H9 (cell line): ENCODE measurements around the gene STKLD1. TPM values are rescaled to one million over a fixed set of nuclear protein-coding genes. Genes with fewer than 3 reads are reported as not detected.
A peak's percentile ranks its signal among the peaks of the same experiment; 100 is the strongest.

Experiments
- DNase-seq: peaks from one replicate; pipeline ENCODE4 v3.0.0-alpha.2; 2017
- H2AFZ ChIP-seq: one replicate; pipeline ENCODE4 v1.6.1; 2013; ENCODE audit warnings: mild to moderate bottlenecking, low read length, control low read depth, moderate library complexity
- H2AK5ac ChIP-seq: 2 replicates; pipeline ENCODE4 v1.6.1; 2013; ENCODE audit warnings: low read length, control low read depth, mixed read lengths; ENCODE audit not compliant: insufficient read length
- H2BK120ac ChIP-seq: one replicate; pipeline ENCODE4 v1.6.1; 2013; ENCODE audit warnings: low read depth, mild to moderate bottlenecking, low read length, control low read depth, inconsistent platforms; ENCODE audit not compliant: poor library complexity, severe bottlenecking
- H2BK12ac ChIP-seq: 2 replicates; pipeline ENCODE4 v1.6.1; 2013; ENCODE audit warnings: low read length, control low read depth, mixed read lengths, low read depth; ENCODE audit not compliant: insufficient read length
- H2BK15ac ChIP-seq: 2 replicates; pipeline ENCODE4 v1.6.1; 2013; ENCODE audit warnings: low read depth, low read length, control low read depth
- H2BK20ac ChIP-seq: one replicate; pipeline ENCODE4 v1.6.1; 2013; ENCODE audit warnings: low read depth, mild to moderate bottlenecking, low read length, control low read depth, inconsistent platforms; ENCODE audit not compliant: poor library complexity, severe bottlenecking
- H2BK5ac ChIP-seq: 2 replicates; pipeline ENCODE4 v1.6.1; 2013; ENCODE audit warnings: low read length, control low read depth, mixed read lengths; ENCODE audit not compliant: insufficient read length
- H3K14ac ChIP-seq: 2 replicates; pipeline ENCODE4 v1.6.1; 2013; ENCODE audit warnings: low read length, control low read depth; ENCODE audit not compliant: insufficient read depth
- H3K18ac ChIP-seq: 2 replicates; pipeline ENCODE4 v1.6.1; 2013; ENCODE audit warnings: low read depth, mild to moderate bottlenecking, mixed read lengths, low read length, control low read depth; ENCODE audit not compliant: insufficient read length
- H3K23ac ChIP-seq: 2 replicates; pipeline ENCODE4 v1.6.1; 2013; ENCODE audit warnings: low read length, control low read depth, mixed read lengths, low read depth; ENCODE audit not compliant: insufficient read length
- H3K23me2 ChIP-seq: 2 replicates; pipeline ENCODE4 v1.6.1; 2013; ENCODE audit warnings: low read depth, mild to moderate bottlenecking, mixed read lengths, low read length, control low read depth; ENCODE audit not compliant: insufficient read length, poor library complexity, severe bottlenecking
- H3K27ac ChIP-seq: 2 replicates; pipeline ENCODE4 v1.5.1; 2013; ENCODE audit warnings: low read length, control low read depth, mixed read lengths, low read depth; ENCODE audit not compliant: insufficient read length
- H3K27me3 ChIP-seq: 2 replicates; pipeline ENCODE4 v1.6.1; 2013; ENCODE audit warnings: low read length, control low read depth, inconsistent platforms; ENCODE audit not compliant: insufficient read depth
- H3K4ac ChIP-seq: 2 replicates; pipeline ENCODE4 v1.6.1; 2013; ENCODE audit warnings: low read depth, mild to moderate bottlenecking, control low read depth, inconsistent platforms, low read length, moderate library complexity
- H3K4me1 ChIP-seq: 2 replicates; pipeline ENCODE4 v1.6.1; 2013; ENCODE audit warnings: low read length, control low read depth, inconsistent platforms; ENCODE audit not compliant: insufficient read depth
- H3K4me2 ChIP-seq: 2 replicates; pipeline ENCODE4 v1.6.1; 2013; ENCODE audit warnings: low read length, control low read depth, mixed read lengths; ENCODE audit not compliant: insufficient read length, insufficient read depth
- H3K56ac ChIP-seq: 2 replicates; pipeline ENCODE4 v1.6.1; 2013; ENCODE audit warnings: low read depth, mild to moderate bottlenecking, mixed read lengths, low read length, control low read depth; ENCODE audit not compliant: insufficient read length
- H3K79me1 ChIP-seq: 2 replicates; pipeline ENCODE4 v1.6.1; 2013; ENCODE audit warnings: low read depth, mild to moderate bottlenecking, moderate library complexity, low read length, control low read depth, inconsistent platforms; ENCODE audit not compliant: insufficient read depth, poor library complexity, severe bottlenecking
- H3K79me2 ChIP-seq: 2 replicates; pipeline ENCODE4 v1.6.1; 2013; ENCODE audit warnings: low read length, control low read depth, inconsistent platforms; ENCODE audit not compliant: insufficient read depth
- H3K9ac ChIP-seq: 2 replicates; pipeline ENCODE4 v1.6.1; 2013; ENCODE audit warnings: low read length, control low read depth, mixed read lengths; ENCODE audit not compliant: insufficient read length; ENCODE audit errors: extremely low read depth
- H3K9me3 ChIP-seq: one replicate; pipeline ENCODE4 v1.6.1; 2013; ENCODE audit warnings: low read depth, low read length, inconsistent platforms; ENCODE audit not compliant: control insufficient read depth
- H3T11ph ChIP-seq: one replicate; pipeline ENCODE4 v1.6.1; 2013; ENCODE audit warnings: mild to moderate bottlenecking, low read length, control low read depth, inconsistent platforms
- H4K20me1 ChIP-seq: one replicate; pipeline ENCODE4 v1.6.1; 2013; ENCODE audit not compliant: control insufficient read depth, insufficient read length, insufficient read depth
- H4K5ac ChIP-seq: 2 replicates; pipeline ENCODE4 v1.6.1; 2013; ENCODE audit warnings: low read depth, mild to moderate bottlenecking, mixed read lengths, low read length, control low read depth; ENCODE audit not compliant: insufficient read length
- H4K8ac ChIP-seq: replicated peaks from 2 replicates; pipeline ENCODE4 v1.6.1; 2013; ENCODE audit warnings: low read length, control low read depth, mixed read lengths, low read depth; ENCODE audit not compliant: insufficient read length
- H4K91ac ChIP-seq: 2 replicates; pipeline ENCODE4 v1.6.1; 2013; ENCODE audit warnings: low read depth, mild to moderate bottlenecking, moderate library complexity, mixed read lengths, low read length, control low read depth; ENCODE audit not compliant: insufficient read length
- H3K27ac Mint-ChIP-seq, 3 experiments: 2 replicates in 2 of 3; 3 replicates in 1 of 3; pipeline ENCODE4 v1.8.0; 2020 to 2021; ENCODE audit warnings: mixed read lengths in 3 of 3, mild to moderate bottlenecking in 1 of 3, moderate library complexity in 1 of 3
- H3K27me3 Mint-ChIP-seq: 2 replicates; pipeline ENCODE4 v1.8.0; 2021; ENCODE audit warnings: low read depth, mild to moderate bottlenecking, moderate library complexity, mixed read lengths
- H3K36me3 Mint-ChIP-seq, 3 experiments: 2 replicates in 2 of 3; 3 replicates in 1 of 3; pipeline ENCODE4 v1.8.0; 2020 to 2021; ENCODE audit warnings: low read depth in 3 of 3, mixed read lengths in 3 of 3; ENCODE audit not compliant: insufficient read depth in 1 of 3
- H3K4me1 Mint-ChIP-seq, 2 experiments: 2 replicates each; pipeline ENCODE4 v1.8.0; 2020; ENCODE audit warnings: mixed read lengths in 2 of 2
- H3K4me3 Mint-ChIP-seq, 2 experiments: 2 replicates in 1 of 2; 3 replicates in 1 of 2; pipeline ENCODE4 v1.8.0; 2020 to 2021; ENCODE audit warnings: mild to moderate bottlenecking in 2 of 2, mixed read lengths in 2 of 2, moderate library complexity in 1 of 2
- H3K9me3 Mint-ChIP-seq, 2 experiments: 2 replicates in 1 of 2; 3 replicates in 1 of 2; pipeline ENCODE4 v1.8.0; 2020; ENCODE audit warnings: mild to moderate bottlenecking in 2 of 2, mixed read lengths in 2 of 2, moderate library complexity in 1 of 2
- WGBS: extraction: QIAGEN DNeasy Blood & Tissue Kit; methylation state at CpG from one replicate; pipeline ENCODE4 v1.1.7; 2013; ENCODE audit warnings: missing lambda C conversion rate, low lambda C conversion rate, mixed read lengths; ENCODE audit not compliant: insufficient read length; ENCODE audit errors: extremely low coverage; 5-methylcytosine and 5-hydroxymethylcytosine counted together
- total RNA-seq: library from RNA; stranded (reverse); gene quantifications from 2 replicates; pipeline ENCODE4 v1.2.1, GENCODE V29; 2021
- TF ChIP-seq, protein P1 (sequence below): fragments of 200-600 bp; sonication (generic); conservative IDR thresholded peaks from 3 replicates; pipeline ENCODE4 v1.8.0; 2021; ENCODE audit warnings: antibody characterized with exemption, mild to moderate bottlenecking

Gene STKLD1
- total RNA-seq, 1 experiment from 2014 or later, result 0.57 TPM

DNA sequence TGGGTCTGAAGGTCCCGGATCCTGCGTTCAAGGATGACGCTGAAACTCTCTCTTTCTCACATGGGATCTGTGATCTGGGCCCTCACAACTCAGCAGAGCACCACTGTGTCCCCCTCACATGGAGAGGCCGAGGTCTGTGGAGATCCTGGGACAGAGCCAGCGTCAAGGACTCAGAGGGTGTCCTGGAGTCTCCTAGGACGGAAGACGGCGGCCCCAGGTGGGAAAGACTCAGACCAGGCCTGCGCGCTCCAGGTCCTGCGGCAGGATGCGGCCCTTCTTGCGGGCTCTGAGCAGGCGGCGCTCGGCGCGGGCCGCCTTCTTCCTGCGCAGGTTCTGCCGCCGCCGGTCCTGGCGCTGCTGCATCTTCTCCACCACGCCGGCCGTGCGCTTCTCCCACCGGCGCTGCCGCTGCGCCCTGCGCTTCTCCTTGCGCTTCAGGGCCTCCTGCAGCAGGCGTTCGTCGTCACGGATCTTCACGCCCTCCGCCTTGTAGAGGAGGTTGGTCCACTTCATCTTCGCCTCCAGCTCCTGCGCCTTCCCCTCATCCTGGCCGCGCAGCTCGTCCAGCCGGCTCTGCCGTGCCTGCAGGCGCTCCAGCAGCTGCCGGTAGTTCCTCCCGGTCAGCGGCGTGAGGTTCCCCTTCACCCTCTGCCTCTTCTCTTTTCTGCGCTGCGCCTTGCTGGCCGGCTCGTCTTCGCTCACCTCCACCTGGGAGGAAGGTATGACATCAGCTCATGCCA, 44.4 kb upstream of the STKLD1 start:
- H3K23ac ChIP-seq, result no peak overlapping the region
- Mint-ChIP-seq H3K4me1 (peaks cover 18 to 20% of the 10 kb centered on the region in 2 experiments), H3K27ac (0 out of 7 replicates have a peak overlapping the region, but pooled peaks of 1 of the 3 experiments have one; percentile 43), H3K4me3 (no peak overlapping the region), H3K9me3 (peaks cover 12 to 16% of the 10 kb centered on the region in 2 experiments), H3K27me3 (peaks cover 5% of the 10 kb centered on the region), H3K36me3 (peaks cover 34 to 59% (median 57%) of the 10 kb centered on the region in 3 experiments)
- H2BK20ac ChIP-seq, result no peak overlapping the region
- H4K91ac ChIP-seq, result no peak overlapping the region
- no peak overlapping the region for H2BK15ac ChIP-seq
- no peaks in the 10 kb centered on the region for H3K79me1 ChIP-seq
- H2AK5ac ChIP-seq, result no peak overlapping the region
- no peak overlapping the region for H3K18ac ChIP-seq
- peak; percentile 28 for DNase-seq
- TF ChIP-seq, protein P1, sequence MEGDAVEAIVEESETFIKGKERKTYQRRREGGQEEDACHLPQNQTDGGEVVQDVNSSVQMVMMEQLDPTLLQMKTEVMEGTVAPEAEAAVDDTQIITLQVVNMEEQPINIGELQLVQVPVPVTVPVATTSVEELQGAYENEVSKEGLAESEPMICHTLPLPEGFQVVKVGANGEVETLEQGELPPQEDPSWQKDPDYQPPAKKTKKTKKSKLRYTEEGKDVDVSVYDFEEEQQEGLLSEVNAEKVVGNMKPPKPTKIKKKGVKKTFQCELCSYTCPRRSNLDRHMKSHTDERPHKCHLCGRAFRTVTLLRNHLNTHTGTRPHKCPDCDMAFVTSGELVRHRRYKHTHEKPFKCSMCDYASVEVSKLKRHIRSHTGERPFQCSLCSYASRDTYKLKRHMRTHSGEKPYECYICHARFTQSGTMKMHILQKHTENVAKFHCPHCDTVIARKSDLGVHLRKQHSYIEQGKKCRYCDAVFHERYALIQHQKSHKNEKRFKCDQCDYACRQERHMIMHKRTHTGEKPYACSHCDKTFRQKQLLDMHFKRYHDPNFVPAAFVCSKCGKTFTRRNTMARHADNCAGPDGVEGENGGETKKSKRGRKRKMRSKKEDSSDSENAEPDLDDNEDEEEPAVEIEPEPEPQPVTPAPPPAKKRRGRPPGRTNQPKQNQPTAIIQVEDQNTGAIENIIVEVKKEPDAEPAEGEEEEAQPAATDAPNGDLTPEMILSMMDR, result no peak
- no peak overlapping the region for H3K14ac ChIP-seq
- H2BK120ac ChIP-seq, result no peak overlapping the region
- H3K23me2 ChIP-seq, result peaks cover 3% of the 10 kb centered on the region
- no peak overlapping the region for H3T11ph ChIP-seq
- no peak overlapping the region for H3K9ac ChIP-seq
- H3K9me3 ChIP-seq, result no peaks in the 10 kb centered on the region
- no peak overlapping the region for H4K5ac ChIP-seq
- H3K4me2 ChIP-seq, result no peak overlapping the region
- H2AFZ ChIP-seq, result no peak overlapping the region
- H4K20me1 ChIP-seq, result no peaks in the 10 kb centered on the region
- no peak overlapping the region for H3K56ac ChIP-seq
- H4K8ac ChIP-seq, result no peak overlapping the region
- no CpG with 5 or more reads among the region's 57 CpGs for WGBS
- H3K4me1 ChIP-seq, result no peaks in the 10 kb centered on the region
- H2BK12ac ChIP-seq, result no peak overlapping the region
- H3K27ac ChIP-seq, result no peak overlapping the region
- H3K4ac ChIP-seq, result no peak overlapping the region
- H3K79me2 ChIP-seq, result peaks cover 3% of the 10 kb centered on the region; the same call in 1 of the 2 replicates
- H2BK5ac ChIP-seq, result no peak overlapping the region
- no peaks in the 10 kb centered on the region for H3K27me3 ChIP-seq
